Loucy (cell line): Measurements from ENCODE around the gene GLRX.

ENCODE experiments used
- H2AFZ ChIP-seq: fragments of 200-600 bp; sonication (generic); 2 replicates; pipeline ENCODE4 v1.6.0; 2016; ENCODE audit warnings: antibody characterized with exemption, mild to moderate bottlenecking, low read length, moderate library complexity
- H3F3A ChIP-seq: fragments of 200-600 bp; 2 replicates; pipeline ENCODE4 v1.6.0; 2016; ENCODE audit warnings: antibody characterized with exemption, low read depth, mild to moderate bottlenecking
- H3K27me3 ChIP-seq: fragments of 200-600 bp; sonication (generic); 2 replicates; pipeline ENCODE4 v1.6.1; 2014; ENCODE audit warnings: low read length, mild to moderate bottlenecking; ENCODE audit not compliant: insufficient read depth, poor library complexity, severe bottlenecking
- H3K36me3 ChIP-seq: fragments of 200-600 bp; sonication (generic); 2 replicates; pipeline ENCODE4 v1.6.1; 2016; ENCODE audit warnings: low read length; ENCODE audit not compliant: insufficient read depth
- H3K4me1 ChIP-seq: fragments of 200-600 bp; sonication (generic); 2 replicates; pipeline ENCODE4 v1.5.1; 2014; ENCODE audit warnings: low read length, mild to moderate bottlenecking; ENCODE audit not compliant: insufficient read depth, poor library complexity, severe bottlenecking
- H3K4me2 ChIP-seq: fragments of 200-600 bp; sonication (generic); 2 replicates; pipeline ENCODE4 v1.6.0; 2014; ENCODE audit warnings: antibody characterized with exemption, low read length, low read depth, mild to moderate bottlenecking; ENCODE audit not compliant: poor library complexity, severe bottlenecking
- H3K4me3 ChIP-seq: fragments of 200-600 bp; sonication (generic); 2 replicates; pipeline ENCODE4 v1.5.1; 2014; ENCODE audit warnings: low read length, mild to moderate bottlenecking, mixed read lengths; ENCODE audit not compliant: poor library complexity, severe bottlenecking
- H3K79me2 ChIP-seq: fragments of 200-600 bp; sonication (generic); 2 replicates; pipeline ENCODE4 v1.6.1; 2014; ENCODE audit warnings: low read length; ENCODE audit not compliant: insufficient read depth
- H3K9ac ChIP-seq: fragments of 200-600 bp; sonication (generic); 2 replicates; pipeline ENCODE4 v1.6.0; 2014; ENCODE audit warnings: mild to moderate bottlenecking, low read depth, low read length, moderate library complexity; ENCODE audit not compliant: poor library complexity, severe bottlenecking
- H3K9me2 ChIP-seq: fragments of 200-600 bp; sonication (generic); replicated peaks from 2 replicates; pipeline ENCODE4 v1.6.1; 2016; ENCODE audit warnings: low read depth, low read length, mixed read lengths
- H3K9me3 ChIP-seq: fragments of 200-600 bp; sonication (generic); 2 replicates; pipeline ENCODE4 v1.6.1; 2014; ENCODE audit warnings: mild to moderate bottlenecking, antibody characterized with exemption, low read length, low read depth; ENCODE audit not compliant: insufficient read depth
- H4K20me1 ChIP-seq: fragments of 200-600 bp; sonication (generic); 2 replicates; pipeline ENCODE4 v1.6.0; 2014; ENCODE audit warnings: antibody characterized with exemption, low read length, mild to moderate bottlenecking; ENCODE audit not compliant: insufficient read depth, poor library complexity, severe bottlenecking
- EZH2phosphoT487 ChIP-seq: fragments of 200-600 bp; IDR thresholded peaks from 2 replicates; pipeline ENCODE4 v1.6.1; 2018; ENCODE audit warnings: antibody characterized with exemption, mild to moderate bottlenecking, moderate library complexity, borderline replicate concordance
- TF ChIP-seq, protein P1 (sequence below): fragments of 200-600 bp; sonication (generic); conservative IDR thresholded peaks from 2 replicates; pipeline ENCODE4 v1.5.1; 2014; ENCODE audit warnings: mild to moderate bottlenecking, antibody characterized with exemption, low read length

The GLRX gene

DNA sequence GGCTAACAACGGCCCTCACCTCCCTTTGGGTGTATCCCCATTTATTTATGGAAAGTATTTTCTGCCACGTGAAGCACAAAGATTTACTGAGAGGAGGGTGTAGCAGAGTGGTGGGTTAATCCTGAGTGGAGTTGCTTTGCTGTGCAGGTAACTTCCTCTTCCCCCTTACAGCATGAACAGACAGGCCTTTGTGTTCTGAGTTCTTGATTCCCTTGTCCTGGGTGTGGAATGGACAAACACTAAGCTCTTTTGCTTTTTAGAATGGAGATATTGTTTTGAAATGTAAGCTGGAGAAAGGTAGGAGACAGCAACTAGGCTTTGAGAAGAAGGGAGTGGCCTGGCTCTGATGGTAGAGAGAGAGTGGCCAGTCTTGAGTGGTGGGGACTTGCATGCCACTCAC, 17.1 kb upstream of the GLRX start:
- H2AFZ ChIP-seq, result no peak overlapping the region
- H4K20me1 ChIP-seq, result no peaks in the 10 kb centered on the region
- H3K4me3 ChIP-seq, result no peak overlapping the region
- no peaks in the 10 kb centered on the region for H3K79me2 ChIP-seq
- H3K9ac ChIP-seq, result no peak overlapping the region
- no peaks in the 10 kb centered on the region for H3K9me3 ChIP-seq
- H3K4me1 ChIP-seq, result peaks cover 59% of the 10 kb centered on the region
- H3K4me2 ChIP-seq, result no peak overlapping the region
- no peaks in the 10 kb centered on the region for H3K27me3 ChIP-seq
- TF ChIP-seq EZH2phosphoT487, result no peak
- TF ChIP-seq, protein P1, sequence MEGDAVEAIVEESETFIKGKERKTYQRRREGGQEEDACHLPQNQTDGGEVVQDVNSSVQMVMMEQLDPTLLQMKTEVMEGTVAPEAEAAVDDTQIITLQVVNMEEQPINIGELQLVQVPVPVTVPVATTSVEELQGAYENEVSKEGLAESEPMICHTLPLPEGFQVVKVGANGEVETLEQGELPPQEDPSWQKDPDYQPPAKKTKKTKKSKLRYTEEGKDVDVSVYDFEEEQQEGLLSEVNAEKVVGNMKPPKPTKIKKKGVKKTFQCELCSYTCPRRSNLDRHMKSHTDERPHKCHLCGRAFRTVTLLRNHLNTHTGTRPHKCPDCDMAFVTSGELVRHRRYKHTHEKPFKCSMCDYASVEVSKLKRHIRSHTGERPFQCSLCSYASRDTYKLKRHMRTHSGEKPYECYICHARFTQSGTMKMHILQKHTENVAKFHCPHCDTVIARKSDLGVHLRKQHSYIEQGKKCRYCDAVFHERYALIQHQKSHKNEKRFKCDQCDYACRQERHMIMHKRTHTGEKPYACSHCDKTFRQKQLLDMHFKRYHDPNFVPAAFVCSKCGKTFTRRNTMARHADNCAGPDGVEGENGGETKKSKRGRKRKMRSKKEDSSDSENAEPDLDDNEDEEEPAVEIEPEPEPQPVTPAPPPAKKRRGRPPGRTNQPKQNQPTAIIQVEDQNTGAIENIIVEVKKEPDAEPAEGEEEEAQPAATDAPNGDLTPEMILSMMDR, result no peak
- no peaks in the 10 kb centered on the region for H3K36me3 ChIP-seq
- H3F3A ChIP-seq, result no peaks in the 10 kb centered on the region
- H3K9me2 ChIP-seq, result no peaks in the 10 kb centered on the region

GRCh38 chr5:95838556-95838955, 16.0 kb upstream of the GLRX start:
- no peaks in the 10 kb centered on the region for H3K9me2 ChIP-seq
- no peak overlapping the region for H2AFZ ChIP-seq
- H3F3A ChIP-seq, result no peaks in the 10 kb centered on the region
- no peaks in the 10 kb centered on the region for H3K79me2 ChIP-seq
- H4K20me1 ChIP-seq, result no peaks in the 10 kb centered on the region
- H3K4me1 ChIP-seq, result peaks cover 56% of the 10 kb centered on the region
- TF ChIP-seq, protein P1, result no peak
- no peak for TF ChIP-seq EZH2phosphoT487
- H3K36me3 ChIP-seq, result no peaks in the 10 kb centered on the region
- no peaks in the 10 kb centered on the region for H3K27me3 ChIP-seq
- no peak overlapping the region for H3K4me3 ChIP-seq
- H3K4me2 ChIP-seq, result no peak overlapping the region
- no peaks in the 10 kb centered on the region for H3K9me3 ChIP-seq
- H3K9ac ChIP-seq, result no peak overlapping the region

- no peaks in the 10 kb centered on the region for H3K27me3 ChIP-seq
- H3K9me3 ChIP-seq, result no peaks in the 10 kb centered on the region
- no peaks in the 10 kb centered on the region for H3K79me2 ChIP-seq
- no peaks in the 10 kb centered on the region for H3K9me2 ChIP-seq
- no peak overlapping the region for H3K4me2 ChIP-seq
- H3K9ac ChIP-seq, result no peak overlapping the region
- H4K20me1 ChIP-seq, result no peaks in the 10 kb centered on the region
- no peaks in the 10 kb centered on the region for H3F3A ChIP-seq
- TF ChIP-seq EZH2phosphoT487, result no peak
- TF ChIP-seq, protein P1, result no peak
- H3K4me3 ChIP-seq, result no peak overlapping the region
- H3K4me1 ChIP-seq, result peaks cover 57% of the 10 kb centered on the region
- no peak overlapping the region for H2AFZ ChIP-seq
- no peaks in the 10 kb centered on the region for H3K36me3 ChIP-seq
These were observed 15.5 kb upstream of the GLRX start for GRCh38 chr5:95838001-95838520.
